H7 (cell line): Measurements from ENCODE around the gene CNP. TPM values are rescaled to one million over a fixed set of nuclear protein-coding genes. Genes with fewer than 3 reads are reported as not detected.

ENCODE experiments used
- DNase-seq: peaks from one replicate; pipeline ENCODE4 v3.0.0; 2012
- H3K27me3 ChIP-seq: 2 replicates; pipeline ENCODE4 v1.6.0; 2011; ENCODE audit warnings: mild to moderate bottlenecking, low read length; ENCODE audit not compliant: control insufficient read depth, insufficient read depth
- H3K36me3 ChIP-seq: replicated peaks from 2 replicates; pipeline ENCODE4 v1.5.1; 2011; ENCODE audit warnings: low read length; ENCODE audit not compliant: control insufficient read depth, insufficient read depth
- H3K4me3 ChIP-seq: 2 replicates; pipeline ENCODE4 v1.5.1; 2011; ENCODE audit warnings: low read depth, mild to moderate bottlenecking, control low read depth, low read length, moderate library complexity; ENCODE audit not compliant: insufficient read depth
- total RNA-seq: library from RNA; depleted of rRNA; stranded (reverse); fragments of >200 nt; shearing (Covaris generic); gene quantifications from 2 replicates; pipeline ENCODE4 v1.2.3, GENCODE V29; 2014

The CNP gene
- total RNA-seq, 1 experiment from 2014 or later: 46.1 TPM

- no peaks in the 10 kb centered on the region; the same call in none of the 2 replicates for H3K36me3 ChIP-seq
- DNase-seq: no peak
- no peak overlapping the region for H3K4me3 ChIP-seq
- no peaks in the 10 kb centered on the region for H3K27me3 ChIP-seq
These were observed 33.7 kb upstream of the CNP start for GRCh38 chr17:41932816-41933389.

GRCh38 chr17:41935641-41936040, 31.0 kb upstream of the CNP start:
- Histone ChIP-seq H3K27me3 (no peaks in the 10 kb centered on the region), H3K36me3 (no peaks in the 10 kb centered on the region; the same call in none of the 2 replicates), H3K4me3 (no peak overlapping the region)
- no peak for DNase-seq

GRCh38 chr17:41937970-41938954, 28.3 kb upstream of the CNP start:
- DNase-seq: no peak
- Histone ChIP-seq H3K36me3 (no peaks in the 10 kb centered on the region; the same call in none of the 2 replicates), H3K27me3 (no peaks in the 10 kb centered on the region), H3K4me3 (no peak overlapping the region)

DNA sequence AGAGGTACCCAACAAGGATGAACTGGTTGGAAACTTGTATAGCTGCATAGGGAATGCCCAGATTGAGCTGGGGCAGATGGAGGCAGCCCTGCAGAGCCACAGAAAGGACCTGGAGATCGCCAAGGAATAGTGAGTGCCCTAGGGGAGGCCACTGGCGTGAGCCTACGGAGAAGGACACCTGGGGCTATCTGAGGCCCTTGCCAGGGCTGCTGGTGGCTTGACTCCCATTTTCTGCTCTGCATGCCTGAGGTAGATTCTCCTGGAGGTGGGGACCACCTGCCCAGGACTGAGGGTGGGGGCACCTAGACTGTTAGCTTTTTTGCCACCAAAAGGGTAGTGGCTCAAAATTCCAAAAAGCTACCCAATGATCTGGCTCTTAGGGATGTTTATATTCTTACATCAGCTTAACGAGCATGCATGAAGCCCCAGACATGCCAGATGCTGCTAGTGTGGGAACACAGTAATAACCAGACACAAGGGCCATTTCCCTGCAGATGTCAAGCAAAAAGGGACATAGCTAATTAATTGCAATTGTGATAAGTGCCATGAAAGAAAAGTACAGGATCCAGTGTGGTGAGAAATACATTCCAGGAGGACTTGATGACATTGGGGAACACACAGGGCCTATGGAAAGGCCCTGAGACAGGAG, 27.4 kb upstream of the CNP start:
- Histone ChIP-seq H3K27me3 (no peaks in the 10 kb centered on the region), H3K36me3 (no peaks in the 10 kb centered on the region; the same call in none of the 2 replicates), H3K4me3 (no peak overlapping the region)
- DNase-seq: no peak

DNA sequence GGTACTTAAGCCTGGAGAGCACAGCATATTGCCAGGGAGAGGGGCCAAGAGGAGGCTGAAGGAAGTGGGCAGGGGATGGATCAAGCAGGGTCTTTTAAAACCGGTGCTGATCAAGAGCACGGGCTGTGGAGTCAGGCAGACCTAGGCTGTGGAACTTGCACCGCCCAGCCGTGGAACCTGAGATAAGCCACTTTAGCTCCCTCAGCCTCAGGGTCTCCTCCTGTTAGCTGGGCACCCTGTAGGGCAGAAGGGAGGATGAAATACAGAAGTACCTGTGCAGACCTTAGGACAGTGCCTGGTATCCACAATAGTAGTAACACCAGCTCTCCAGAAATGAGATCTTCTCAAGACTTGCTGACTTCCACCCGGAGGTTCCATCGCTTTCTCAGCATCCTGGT, 26.9 kb upstream of the CNP start:
- no peaks in the 10 kb centered on the region; the same call in none of the 2 replicates for H3K36me3 ChIP-seq
- DNase-seq: no peak
- H3K4me3 ChIP-seq: no peak overlapping the region
- H3K27me3 ChIP-seq: no peaks in the 10 kb centered on the region

GRCh38 chr17:41941168-41941567, 25.4 kb upstream of the CNP start:
- Histone ChIP-seq H3K27me3 (no peaks in the 10 kb centered on the region), H3K4me3 (no peak overlapping the region), H3K36me3 (no peaks in the 10 kb centered on the region)
- DNase-seq: peak; percentile 16

DNA sequence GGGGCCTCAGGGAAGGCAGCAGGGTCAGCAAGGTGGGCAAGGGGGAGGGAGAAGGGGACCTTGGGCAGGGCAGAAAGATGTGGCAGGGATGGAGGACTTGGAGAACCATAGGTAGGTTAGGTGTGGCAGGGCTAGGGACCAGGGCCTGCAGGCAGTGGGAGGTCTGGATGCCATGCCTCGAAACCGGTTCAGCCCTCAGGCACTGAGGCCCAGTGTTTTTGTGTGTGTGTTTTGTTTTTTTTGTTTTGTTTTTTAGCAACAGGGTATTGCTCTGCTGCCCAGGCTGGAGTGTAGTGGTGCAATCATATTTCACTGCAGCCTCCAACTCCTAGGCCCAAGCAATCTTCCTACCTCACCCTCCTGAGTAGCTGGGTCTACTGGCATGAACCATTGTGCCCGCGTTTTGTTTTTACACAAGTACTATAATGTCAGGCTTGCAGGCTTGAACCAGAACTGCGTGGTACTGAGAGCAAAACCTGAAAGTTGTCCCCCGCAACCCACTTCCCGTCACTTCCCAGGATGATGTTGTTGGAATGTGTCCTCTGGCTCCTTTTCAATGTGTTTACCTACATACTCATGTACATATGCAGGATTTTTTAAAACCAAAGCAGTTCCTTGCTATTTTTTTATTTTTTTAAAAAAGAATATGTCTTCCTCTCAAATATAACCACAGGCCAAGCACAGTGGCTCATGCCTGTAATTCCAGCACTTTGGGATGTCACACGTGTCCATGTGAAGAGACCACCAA, 23.8 kb upstream of the CNP start:
- H3K36me3 ChIP-seq: no peaks in the 10 kb centered on the region
- H3K4me3 ChIP-seq: no peak overlapping the region
- no peaks in the 10 kb centered on the region for H3K27me3 ChIP-seq
- peak; percentile 23 for DNase-seq

- H3K27me3 ChIP-seq: no peaks in the 10 kb centered on the region
- no peak for DNase-seq
- no peaks in the 10 kb centered on the region for H3K36me3 ChIP-seq
- H3K4me3 ChIP-seq: no peak overlapping the region
These were observed 23.1 kb upstream of the CNP start for GRCh38 chr17:41943492-41943891.

DNA sequence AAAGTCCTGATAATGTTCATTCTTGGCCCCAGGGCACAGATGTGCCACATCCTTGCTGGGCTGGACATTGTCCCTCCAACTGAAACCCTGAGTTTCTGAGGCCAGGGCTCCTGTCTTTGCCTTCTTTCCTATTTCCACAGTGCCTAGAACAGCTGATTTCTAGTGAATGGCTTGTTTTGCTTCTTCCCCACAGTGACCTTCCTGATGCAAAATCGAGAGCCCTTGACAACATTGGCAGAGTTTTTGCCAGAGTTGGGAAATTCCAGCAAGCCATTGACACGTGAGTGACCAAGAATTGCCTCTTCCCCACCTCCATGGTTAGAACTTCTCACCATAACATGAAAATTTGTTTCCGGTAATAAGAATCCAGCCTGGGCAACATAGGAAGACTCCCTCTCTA, 21.7 kb upstream of the CNP start:
- no peak for DNase-seq
- Histone ChIP-seq H3K36me3 (no peaks in the 10 kb centered on the region), H3K4me3 (no peak overlapping the region), H3K27me3 (no peaks in the 10 kb centered on the region)

- H3K27me3 ChIP-seq: no peaks in the 10 kb centered on the region
- DNase-seq: no peak
These were observed 17.7 kb upstream of the CNP start for GRCh38 chr17:41948762-41949460.

GRCh38 chr17:41956522-41956921, 10.1 kb upstream of the CNP start:
- no peak overlapping the region for H3K4me3 ChIP-seq
- DNase-seq: no peak

More at GRCh38 chr17:41948762-41949460, 17.7 kb upstream of the CNP start:
- H3K36me3 ChIP-seq: no peaks in the 10 kb centered on the region
- H3K4me3 ChIP-seq: no peak overlapping the region

DNA sequence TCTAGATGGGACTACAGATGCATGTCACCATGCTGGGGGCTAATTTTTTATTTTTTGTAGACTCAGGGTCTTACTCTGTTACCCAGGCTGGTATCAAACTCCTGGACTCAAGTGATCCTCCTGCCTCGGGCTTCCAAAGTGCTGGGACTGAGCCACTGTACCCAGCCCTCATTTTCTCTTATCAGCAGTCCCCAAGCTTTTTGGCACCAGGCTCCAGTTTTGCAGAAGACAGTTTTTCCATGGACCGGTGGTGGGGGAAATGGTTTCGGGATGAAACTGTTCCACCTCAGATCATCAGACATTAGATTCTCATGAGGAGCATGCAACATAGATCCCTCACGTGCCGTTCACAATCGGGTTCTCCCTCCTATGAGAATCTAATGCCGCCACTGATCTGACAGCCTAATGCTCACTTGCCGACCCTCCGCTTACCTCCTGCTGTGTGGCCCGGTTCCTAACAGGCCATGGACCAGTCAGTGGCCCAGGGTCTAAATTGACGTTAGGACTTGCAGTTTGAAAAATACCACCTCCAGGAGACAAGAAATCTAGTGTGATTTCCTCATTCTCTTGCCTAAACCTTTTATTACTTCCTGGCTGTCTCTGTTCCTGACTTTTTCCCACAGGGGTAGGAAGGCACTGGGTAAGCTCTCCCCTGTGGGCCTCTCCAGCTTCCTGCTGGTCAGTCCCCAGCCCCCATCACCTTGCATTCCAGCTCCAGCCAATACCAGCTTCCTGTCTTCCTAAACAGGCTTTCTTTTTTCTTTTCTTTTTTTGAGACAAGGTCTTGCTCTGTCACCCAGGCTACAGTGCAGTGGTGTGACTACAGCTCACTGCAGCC, 9.3 kb upstream of the CNP start:
- H3K27me3 ChIP-seq: no peaks in the 10 kb centered on the region
- no peak overlapping the region for H3K4me3 ChIP-seq
- no peak for DNase-seq
- no peaks in the 10 kb centered on the region for H3K36me3 ChIP-seq

More at GRCh38 chr17:41956522-41956921, 10.1 kb upstream of the CNP start:
- H3K27me3 ChIP-seq: no peaks in the 10 kb centered on the region
- H3K36me3 ChIP-seq: no peaks in the 10 kb centered on the region

DNA sequence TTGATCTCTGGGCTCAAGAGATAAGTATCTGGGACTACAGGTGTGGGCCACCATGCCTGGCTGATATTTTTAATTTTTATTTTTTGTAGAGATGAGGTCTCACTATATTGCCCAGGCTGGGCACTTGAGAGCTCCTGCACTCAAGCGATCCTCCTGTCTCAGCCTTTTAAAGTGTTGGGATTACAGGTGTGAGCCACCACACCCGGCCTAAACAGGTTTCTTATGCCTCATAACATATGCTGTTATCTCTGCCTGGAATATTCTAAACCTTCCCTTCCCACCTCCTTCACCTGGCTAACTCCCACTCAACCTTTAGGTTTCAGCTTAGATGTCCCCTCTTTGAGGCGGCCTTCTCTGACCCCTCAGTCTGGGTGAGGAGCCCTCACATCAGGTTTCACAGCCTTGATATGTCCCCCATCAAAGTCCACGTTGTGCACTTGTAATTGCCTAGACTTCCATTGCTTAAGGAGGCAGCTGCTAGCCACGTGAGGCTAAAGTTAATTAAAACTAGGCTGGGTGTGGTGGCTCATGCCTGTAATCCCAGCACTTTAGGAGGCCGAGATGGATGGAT, 8.6 kb upstream of the CNP start:
- Histone ChIP-seq H3K27me3 (no peaks in the 10 kb centered on the region), H3K4me3 (no peak overlapping the region), H3K36me3 (no peaks in the 10 kb centered on the region)
- DNase-seq: no peak
